Stimulated activated CD8-positive, alpha-beta memory T cell treated with anti-CD3 and anti-CD28 coated beads, Interleukin-7, amount 100 ng/mL, for 48 hours (primary cell): ENCODE results near the gene CCDC142.
"Not testable (repeated sequence)": the region's sequence is repeated elsewhere in the genome, so short reads cannot be mapped to it uniquely, and the experiment has no call there.

Experiments
- DNase-seq, 2 donors: peaks; one replicate each; pipeline ENCODE4 v3.0.0-alpha.2; 2020; ENCODE audit warnings: low read depth in 1 of 2; ENCODE audit errors: extremely low read depth in 1 of 2

Gene CCDC142

GRCh38 chr2:74447230-74447999 lies 35.4 kb downstream of the CCDC142 start:
- no peak for DNase-seq

DNA sequence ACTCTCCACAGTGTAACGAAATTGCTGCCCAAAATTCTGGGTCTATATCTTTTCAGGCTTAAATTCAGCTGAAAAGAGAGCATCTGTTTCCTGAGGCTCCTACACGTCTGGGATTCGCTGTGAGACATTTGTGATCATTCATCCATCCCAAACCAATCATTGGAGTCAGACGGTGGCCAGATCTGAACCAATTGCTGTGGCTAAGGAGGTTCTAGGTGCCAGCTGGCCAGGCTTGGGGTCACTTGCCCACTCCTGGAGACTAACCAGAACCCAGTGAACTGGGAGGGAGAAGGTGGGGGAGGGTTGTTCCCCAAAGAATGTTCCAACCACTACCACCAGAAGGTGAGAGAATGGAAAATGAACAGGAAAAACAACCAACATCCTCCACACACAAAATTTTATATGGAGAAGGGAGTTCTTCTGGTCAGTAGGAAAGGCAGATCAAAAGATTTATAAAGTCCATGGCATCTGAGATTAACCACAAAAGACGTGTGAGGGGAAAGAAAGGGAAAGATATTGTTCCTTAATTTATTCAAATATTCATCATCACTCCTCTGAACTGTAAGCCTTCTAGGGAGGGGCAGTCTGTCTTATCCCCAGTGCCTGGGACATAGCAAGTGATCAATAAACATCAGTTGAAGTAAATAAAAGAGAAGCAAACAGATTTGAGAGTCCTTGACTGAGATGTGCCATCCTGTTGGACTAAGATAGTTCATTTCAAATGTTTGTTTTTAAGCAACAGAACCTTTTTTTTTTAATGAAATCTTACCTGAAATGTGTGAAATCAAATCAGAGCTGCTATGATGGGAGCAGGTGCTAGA lies 38.1 kb downstream of the CCDC142 start:
- DNase-seq = no peak

DNA sequence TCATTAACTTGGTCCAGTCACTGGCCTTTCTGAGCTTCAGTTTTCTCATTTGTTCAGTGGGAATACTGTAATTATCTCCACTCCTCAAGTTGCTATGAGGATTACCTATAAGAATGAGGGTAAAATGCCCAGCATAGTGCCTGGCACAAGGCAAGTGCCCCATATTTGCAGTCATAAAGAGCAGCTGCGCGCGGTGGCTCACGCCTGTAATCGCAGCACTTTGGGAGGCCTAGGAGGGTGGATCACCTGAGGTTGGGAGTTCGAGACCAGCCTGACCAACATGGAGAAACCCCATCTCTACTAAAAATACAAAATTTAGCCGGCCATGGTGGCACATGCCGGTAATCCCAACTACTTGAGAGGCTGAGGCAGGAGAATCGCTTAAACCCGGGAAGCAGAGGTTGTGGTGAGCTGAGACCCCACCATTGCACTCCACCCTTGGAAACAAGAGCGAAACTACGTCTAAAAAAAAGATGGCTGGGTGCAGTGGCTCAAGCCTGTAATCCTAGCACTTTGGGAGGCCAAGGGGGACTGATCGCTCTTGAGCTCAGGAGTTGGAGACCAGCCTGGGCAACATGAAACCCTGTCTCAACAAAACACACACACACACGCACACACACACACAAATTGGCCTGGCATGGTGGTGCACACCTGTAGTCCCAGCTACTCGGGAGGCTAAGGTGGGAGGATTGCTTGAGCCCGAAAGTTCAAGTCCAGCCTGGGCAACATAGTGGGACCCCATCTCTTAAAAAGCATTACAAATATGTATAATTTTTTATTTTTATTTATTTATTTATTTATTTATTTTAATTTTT lies 40.1 kb downstream of the CCDC142 start:
- not testable (repeated sequence) for DNase-seq

- DNase-seq = no peak
These were observed 40.9 kb downstream of the CCDC142 start, which contains the start of gene RTKN for GRCh38 chr2:74441690-74442482. RTKN (minus strand) TSS chr2:74441937; CDS start chr2:74441816, 121 bp downstream.

- DNase-seq = no peak
These were observed 41.6 kb downstream of the CCDC142 start for GRCh38 chr2:74441170-74441689.

- peak in 1 of 2 donors; percentile 39 for DNase-seq
These were observed 42.2 kb downstream of the CCDC142 start for GRCh38 chr2:74440378-74441169.

GRCh38 chr2:74439803-74440377 lies 42.9 kb downstream of the CCDC142 start:
- DNase-seq = no peak

- no peak for DNase-seq
These were observed 43.4 kb downstream of the CCDC142 start for GRCh38 chr2:74439373-74439772.

GRCh38 chr2:74438248-74438647 lies 44.5 kb downstream of the CCDC142 start:
- no peak for DNase-seq

DNA sequence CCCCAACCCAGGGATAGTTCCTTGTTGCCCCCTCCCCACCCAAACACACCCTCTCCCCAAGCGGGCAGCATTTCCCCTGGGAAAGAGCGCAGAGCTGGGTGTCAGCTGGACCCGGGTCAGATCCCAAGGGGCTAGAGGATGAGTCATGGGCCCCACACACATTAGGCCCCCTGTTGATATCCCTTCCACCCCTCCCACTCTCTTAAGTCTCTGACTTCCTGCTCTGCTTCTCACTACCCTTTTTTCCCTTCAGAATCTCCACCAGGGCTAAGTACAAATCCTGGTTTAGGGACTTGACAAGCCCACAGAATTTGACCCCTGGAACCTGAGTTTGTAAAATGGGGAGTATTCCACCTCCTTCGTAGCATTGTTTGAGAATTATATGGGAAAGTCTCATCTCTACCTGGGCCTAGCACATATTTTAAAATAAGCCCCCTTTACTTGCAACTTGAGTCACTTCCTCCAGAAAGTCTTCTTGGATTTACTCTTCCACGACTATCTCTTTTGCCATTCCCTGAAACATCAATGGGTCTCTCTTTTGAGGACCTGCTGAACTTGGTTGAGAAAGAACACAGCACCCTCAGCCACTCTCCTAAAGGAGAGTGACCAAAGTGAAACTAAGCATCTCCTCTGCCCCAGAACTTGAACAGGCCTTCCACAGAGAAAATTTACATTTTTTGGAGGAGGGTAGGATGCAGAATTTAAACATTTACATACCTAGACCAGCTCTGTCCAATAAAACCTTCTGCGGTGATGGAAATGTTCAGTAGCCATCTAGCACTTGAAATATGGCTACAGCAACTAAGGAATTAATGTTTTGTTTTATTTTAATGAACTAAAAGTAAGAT lies 45.7 kb downstream of the CCDC142 start:
- DNase-seq = no peak

DNA sequence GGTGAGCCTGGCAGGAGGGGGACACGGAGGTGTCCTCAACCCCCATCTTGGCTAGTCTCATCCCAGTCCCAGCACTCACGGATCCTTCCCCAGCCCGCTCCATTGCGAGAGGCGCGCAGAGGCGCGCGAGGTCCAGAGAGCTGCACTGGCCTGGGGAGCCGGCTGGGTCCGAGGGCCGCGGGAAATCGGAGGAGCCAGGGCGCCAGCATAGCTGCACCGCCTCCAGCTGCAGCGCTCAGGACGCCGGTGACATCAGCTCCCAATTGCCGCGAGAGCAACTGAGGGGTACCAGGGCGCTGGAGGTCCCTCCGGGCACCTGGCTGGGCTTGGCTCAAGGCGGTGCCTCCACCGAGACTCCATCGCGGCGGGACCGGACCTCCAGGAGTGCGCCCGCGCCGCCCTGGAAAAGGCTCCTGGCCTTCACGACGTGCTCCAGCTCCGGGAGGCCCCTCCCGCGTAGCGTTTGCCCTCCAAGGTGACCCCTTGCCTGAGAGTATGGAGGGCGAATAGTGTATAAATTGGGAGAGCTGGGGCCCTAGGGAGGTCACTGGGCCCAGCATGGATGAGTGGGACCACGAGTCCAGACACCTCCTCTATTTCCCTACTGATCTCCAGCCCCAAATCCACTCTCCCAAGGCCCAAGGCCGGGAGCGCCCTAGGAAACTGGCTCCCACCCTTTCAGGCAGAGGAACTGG lies 46.5 kb downstream of the CCDC142 start:
- DNase-seq = no peak

DNA sequence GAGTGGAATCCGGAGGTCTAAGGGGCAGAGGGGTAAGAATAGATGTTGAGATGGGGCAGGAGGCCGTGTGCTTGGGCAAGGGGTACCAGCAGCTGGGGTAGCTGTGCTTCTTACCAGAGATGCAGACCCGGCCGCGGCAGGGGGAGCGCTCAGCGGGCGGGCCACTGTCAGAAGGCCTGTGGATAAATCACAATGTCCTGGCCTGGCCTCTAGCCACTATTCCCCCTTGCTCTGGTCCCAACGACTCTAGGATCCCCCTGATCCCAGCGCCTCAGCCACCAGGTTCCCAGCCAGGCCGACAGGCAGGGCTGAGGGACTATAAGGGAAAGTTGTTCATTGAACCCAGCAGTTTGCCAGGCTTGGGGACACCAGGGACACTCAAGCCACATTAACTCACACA lies 52.3 kb downstream of the CCDC142 start:
- DNase-seq = no peak

DNA sequence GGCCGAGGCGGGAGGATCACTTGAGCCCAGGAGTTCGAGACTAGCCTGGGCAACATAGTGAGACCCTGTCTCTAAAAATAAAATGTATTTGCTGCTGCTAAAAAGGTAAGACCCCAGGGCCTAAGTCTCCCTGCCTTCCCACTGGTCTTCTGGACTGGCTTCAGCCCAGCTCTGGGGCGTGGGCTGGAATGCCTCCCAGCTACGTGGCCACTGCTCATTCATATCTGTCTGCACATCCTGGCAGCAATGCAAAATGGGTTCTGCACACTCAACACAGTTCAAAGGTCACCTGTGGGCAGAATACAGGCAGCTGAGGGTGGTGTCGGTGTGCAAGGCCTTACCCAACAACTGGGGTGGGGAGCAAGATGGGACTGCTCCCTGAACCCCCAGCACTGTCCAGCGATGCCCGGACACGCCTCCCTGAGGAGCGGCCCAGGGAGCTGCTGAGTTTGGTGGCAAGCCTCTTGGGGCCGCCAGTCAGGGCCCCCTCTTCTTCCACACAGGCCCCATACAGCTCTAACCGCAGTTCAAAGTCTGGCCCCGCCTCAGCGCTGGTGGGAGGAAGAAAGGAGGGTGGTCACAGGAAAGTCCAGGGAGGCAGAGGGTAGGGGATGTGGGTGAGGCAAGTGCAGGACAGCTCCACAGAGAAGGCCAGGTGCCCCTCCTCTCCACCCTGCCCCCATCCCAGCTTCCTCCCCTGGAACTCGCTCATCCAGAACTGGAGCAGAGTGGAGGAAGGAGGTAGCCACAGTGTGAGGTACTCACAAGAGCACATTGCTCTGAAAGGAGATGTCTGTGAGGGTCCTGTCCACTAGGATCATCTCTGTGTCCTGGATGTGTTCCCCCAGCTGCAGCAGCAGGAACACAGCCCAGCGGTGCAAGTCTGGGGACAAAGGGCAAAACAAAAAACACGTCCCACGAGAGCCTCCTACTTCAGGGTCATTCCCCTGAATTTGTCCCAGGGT lies 53.0 kb downstream of the CCDC142 start:
- DNase-seq = no peak

- DNase-seq = no peak
These were observed 54.1 kb downstream of the CCDC142 start for GRCh38 chr2:74428675-74429074.

DNA sequence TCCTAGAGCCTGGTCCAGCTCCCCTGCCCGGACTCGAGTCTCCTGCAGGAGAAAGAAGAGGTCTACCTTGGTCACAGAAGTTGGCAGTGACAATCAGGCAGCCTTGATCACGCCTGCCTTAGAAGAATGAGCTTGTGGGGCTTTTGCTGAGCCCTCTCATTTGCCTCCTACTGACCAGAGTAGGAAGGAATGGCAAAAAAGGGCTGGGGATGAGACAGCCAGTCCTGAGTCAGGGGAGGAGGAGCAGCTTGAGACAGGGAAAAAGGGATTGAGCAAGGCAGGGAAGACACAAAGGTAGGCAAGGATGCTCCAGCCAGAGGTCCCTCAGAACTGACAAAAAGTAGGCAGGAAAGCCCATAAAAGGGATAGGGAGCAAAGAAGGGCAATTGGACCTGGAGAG lies 55.2 kb downstream of the CCDC142 start:
- DNase-seq = no peak

DNA sequence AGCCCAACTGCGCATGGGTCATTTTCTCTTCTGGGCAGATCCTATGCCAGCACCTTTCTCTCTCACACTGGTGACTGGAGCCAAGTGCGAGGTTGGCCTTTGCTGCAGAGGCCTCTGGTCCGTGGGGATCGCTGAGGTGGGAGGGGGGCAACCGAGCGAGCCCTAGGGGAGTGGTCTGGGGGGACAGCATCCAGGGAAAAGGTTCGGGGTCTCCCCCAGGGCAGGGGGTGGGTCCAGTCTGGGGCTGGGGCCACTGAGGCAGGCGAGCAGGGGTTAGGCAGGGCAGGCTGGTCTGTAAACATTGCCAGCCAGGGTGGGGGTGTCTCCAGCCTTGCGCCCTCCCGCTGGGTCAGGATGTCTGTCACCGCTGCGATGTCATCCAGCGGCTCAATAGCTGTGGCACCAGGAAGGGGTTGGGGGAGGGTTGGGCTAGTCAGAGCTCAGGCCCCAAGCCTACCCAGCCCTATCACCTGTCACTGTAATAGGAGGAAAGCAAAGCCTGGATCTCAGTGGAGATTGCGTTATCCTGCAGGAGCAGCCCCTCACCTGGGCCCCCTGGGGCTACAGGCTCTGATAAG lies 56.5 kb downstream of the CCDC142 start:
- DNase-seq = no peak
